H1 (cell line): ENCODE data around the gene MRE11. TPM values are rescaled to one million over a fixed set of nuclear protein-coding genes. Genes with fewer than 3 reads are reported as not detected.

Experiments
- BACH1 ChIP-seq: IDR thresholded peaks from 2 replicates; pipeline ENCODE4 v1.6.1; 2012; ENCODE audit warnings: low read length, improper control_type of control experiment
- JUN ChIP-seq: IDR thresholded peaks from 2 replicates; pipeline ENCODE4 v1.6.1; 2011; ENCODE audit warnings: low read depth, mild to moderate bottlenecking, improper control_type of control experiment, low read length
- MAFK ChIP-seq: IDR thresholded peaks from 2 replicates; pipeline ENCODE4 v1.6.1; 2012; ENCODE audit warnings: low read depth, mild to moderate bottlenecking, improper control_type of control experiment, low read length
- NANOG ChIP-seq: IDR thresholded peaks from 2 replicates; pipeline ENCODE4 v1.6.1; 2011; ENCODE audit warnings: low read length, low read depth, mild to moderate bottlenecking, inconsistent platforms; ENCODE audit not compliant: insufficient read depth, poor library complexity, severe bottlenecking
- RXRA ChIP-seq: IDR thresholded peaks from 2 replicates; pipeline ENCODE4 v1.6.1; 2011; ENCODE audit warnings: low read depth, mild to moderate bottlenecking, low read length, moderate library complexity; ENCODE audit not compliant: insufficient read depth
- SIX5 ChIP-seq: IDR thresholded peaks from 2 replicates; pipeline ENCODE4 v1.6.1; 2011; ENCODE audit warnings: mild to moderate bottlenecking, low read depth, low read length
- polyA plus RNA-seq, 7 experiments: library from polyadenylated mRNA; depleted of rRNA in 3 of 7; stranded (reverse) in 5 of 7; unstranded in 2 of 7; fragments of >200 nt in 5 of 7; fragments of 200-250 nt in 2 of 7; gene quantifications; 1 replicate in 5 of 7; 2 replicates in 1 of 7; 4 replicates in 1 of 7; pipeline versions ENCODE4 v1.2.1 to v1.2.3, GENCODE V29; 2011 to 2013; ENCODE audit warnings: missing spikeins in 2 of 7, mixed read lengths in 2 of 7
- total RNA-seq: library from RNA; stranded (reverse); fragmentation: NEBNext Ultra II Directional; extraction: Animal tissue kit (Norgen Biotek cat#: 25700); gene quantifications from 2 replicates; pipeline ENCODE4 v1.2.1, GENCODE V29; 2021
- TF ChIP-seq, protein P1 (sequence below): fragments of 300-600 bp; sonication (generic); IDR thresholded peaks from 2 replicates; pipeline ENCODE4 v1.7.1; 2012; ENCODE audit warnings: low read length, moderate library complexity, mild to moderate bottlenecking, inconsistent platforms; ENCODE audit not compliant: insufficient replicate concordance

Gene MRE11
- total and polyA plus RNA-seq, 2 of the 8 experiments (the other 6 are each of a cell fraction or from before 2014, with no cell fraction given): 7.2 to 43.4 TPM

DNA sequence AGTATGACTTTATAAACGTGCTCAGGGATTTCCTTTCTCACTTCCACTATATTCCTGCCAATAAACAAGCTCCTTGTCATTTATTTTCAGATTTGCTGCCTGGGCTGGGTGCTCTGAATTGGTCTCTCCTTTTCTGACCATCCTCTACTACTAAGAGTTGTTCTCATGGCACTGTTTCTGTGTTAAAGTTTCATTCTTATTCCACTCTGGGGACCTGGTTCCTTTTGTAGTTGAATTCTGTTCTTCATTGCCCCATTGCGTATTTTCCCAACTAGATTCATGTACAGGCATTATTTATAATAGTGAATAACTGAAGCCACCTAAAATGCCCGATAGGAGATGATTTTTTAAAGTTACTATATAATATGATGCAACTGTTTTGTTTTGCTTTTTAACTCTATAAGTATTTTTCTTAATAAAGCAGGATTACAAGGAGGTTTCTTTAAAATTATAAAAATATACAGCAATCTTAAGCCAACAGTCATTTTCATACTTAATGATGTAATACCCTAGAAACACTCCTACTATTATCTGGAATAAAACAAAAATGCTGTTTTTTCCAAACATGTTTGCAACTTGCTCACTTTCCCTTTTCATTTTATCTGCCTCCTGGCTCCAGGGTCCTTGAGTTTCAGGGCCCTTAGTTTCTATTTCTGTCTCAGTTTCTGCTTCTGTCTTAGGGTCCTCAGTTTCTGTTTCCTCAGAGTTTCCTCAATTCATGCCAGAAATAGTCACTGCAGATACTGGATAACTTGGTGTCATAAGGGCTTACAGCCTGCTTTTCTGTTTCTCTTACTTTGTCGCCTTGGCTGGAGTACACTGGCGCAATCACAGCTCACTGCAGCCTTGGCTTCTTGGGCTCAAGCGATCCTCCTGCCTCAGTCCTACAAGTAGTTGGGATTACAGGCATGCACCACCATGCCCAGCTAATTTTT is 40.3 kb upstream of the MRE11 start (continued):
- no peak for TF ChIP-seq JUN
- no peak for TF ChIP-seq NANOG
- no peak for TF ChIP-seq RXRA
- TF ChIP-seq SIX5: no peak
- TF ChIP-seq, protein P1, sequence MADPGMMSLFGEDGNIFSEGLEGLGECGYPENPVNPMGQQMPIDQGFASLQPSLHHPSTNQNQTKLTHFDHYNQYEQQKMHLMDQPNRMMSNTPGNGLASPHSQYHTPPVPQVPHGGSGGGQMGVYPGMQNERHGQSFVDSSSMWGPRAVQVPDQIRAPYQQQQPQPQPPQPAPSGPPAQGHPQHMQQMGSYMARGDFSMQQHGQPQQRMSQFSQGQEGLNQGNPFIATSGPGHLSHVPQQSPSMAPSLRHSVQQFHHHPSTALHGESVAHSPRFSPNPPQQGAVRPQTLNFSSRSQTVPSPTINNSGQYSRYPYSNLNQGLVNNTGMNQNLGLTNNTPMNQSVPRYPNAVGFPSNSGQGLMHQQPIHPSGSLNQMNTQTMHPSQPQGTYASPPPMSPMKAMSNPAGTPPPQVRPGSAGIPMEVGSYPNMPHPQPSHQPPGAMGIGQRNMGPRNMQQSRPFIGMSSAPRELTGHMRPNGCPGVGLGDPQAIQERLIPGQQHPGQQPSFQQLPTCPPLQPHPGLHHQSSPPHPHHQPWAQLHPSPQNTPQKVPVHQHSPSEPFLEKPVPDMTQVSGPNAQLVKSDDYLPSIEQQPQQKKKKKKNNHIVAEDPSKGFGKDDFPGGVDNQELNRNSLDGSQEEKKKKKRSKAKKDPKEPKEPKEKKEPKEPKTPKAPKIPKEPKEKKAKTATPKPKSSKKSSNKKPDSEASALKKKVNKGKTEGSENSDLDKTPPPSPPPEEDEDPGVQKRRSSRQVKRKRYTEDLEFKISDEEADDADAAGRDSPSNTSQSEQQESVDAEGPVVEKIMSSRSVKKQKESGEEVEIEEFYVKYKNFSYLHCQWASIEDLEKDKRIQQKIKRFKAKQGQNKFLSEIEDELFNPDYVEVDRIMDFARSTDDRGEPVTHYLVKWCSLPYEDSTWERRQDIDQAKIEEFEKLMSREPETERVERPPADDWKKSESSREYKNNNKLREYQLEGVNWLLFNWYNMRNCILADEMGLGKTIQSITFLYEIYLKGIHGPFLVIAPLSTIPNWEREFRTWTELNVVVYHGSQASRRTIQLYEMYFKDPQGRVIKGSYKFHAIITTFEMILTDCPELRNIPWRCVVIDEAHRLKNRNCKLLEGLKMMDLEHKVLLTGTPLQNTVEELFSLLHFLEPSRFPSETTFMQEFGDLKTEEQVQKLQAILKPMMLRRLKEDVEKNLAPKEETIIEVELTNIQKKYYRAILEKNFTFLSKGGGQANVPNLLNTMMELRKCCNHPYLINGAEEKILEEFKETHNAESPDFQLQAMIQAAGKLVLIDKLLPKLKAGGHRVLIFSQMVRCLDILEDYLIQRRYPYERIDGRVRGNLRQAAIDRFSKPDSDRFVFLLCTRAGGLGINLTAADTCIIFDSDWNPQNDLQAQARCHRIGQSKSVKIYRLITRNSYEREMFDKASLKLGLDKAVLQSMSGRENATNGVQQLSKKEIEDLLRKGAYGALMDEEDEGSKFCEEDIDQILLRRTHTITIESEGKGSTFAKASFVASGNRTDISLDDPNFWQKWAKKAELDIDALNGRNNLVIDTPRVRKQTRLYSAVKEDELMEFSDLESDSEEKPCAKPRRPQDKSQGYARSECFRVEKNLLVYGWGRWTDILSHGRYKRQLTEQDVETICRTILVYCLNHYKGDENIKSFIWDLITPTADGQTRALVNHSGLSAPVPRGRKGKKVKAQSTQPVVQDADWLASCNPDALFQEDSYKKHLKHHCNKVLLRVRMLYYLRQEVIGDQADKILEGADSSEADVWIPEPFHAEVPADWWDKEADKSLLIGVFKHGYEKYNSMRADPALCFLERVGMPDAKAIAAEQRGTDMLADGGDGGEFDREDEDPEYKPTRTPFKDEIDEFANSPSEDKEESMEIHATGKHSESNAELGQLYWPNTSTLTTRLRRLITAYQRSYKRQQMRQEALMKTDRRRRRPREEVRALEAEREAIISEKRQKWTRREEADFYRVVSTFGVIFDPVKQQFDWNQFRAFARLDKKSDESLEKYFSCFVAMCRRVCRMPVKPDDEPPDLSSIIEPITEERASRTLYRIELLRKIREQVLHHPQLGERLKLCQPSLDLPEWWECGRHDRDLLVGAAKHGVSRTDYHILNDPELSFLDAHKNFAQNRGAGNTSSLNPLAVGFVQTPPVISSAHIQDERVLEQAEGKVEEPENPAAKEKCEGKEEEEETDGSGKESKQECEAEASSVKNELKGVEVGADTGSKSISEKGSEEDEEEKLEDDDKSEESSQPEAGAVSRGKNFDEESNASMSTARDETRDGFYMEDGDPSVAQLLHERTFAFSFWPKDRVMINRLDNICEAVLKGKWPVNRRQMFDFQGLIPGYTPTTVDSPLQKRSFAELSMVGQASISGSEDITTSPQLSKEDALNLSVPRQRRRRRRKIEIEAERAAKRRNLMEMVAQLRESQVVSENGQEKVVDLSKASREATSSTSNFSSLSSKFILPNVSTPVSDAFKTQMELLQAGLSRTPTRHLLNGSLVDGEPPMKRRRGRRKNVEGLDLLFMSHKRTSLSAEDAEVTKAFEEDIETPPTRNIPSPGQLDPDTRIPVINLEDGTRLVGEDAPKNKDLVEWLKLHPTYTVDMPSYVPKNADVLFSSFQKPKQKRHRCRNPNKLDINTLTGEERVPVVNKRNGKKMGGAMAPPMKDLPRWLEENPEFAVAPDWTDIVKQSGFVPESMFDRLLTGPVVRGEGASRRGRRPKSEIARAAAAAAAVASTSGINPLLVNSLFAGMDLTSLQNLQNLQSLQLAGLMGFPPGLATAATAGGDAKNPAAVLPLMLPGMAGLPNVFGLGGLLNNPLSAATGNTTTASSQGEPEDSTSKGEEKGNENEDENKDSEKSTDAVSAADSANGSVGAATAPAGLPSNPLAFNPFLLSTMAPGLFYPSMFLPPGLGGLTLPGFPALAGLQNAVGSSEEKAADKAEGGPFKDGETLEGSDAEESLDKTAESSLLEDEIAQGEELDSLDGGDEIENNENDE: no peak
- TF ChIP-seq BACH1: no peak
- TF ChIP-seq MAFK: no peak
